Right cardiac atrium (tissue), 5 donors: ENCODE measurements around the gene FKBP15. TPM values are rescaled to one million over a fixed set of nuclear protein-coding genes. Genes with fewer than 3 reads are reported as not detected.

Source experiments
- ATAC-seq, 2 donors: fragments of 200-7000 bp; cut with Tn5 transposase; one replicate each; pipeline versions ENCODE4 v1.8.0 to v1.9.1; 2020; ENCODE audit warnings: moderate library complexity in 2 of 2, mild to moderate bottlenecking in 1 of 2
- DNase-seq, 3 donors: peaks; one replicate each; pipeline ENCODE4 v3.0.0-alpha.2; 2020
- H3K27ac ChIP-seq: one replicate; pipeline ENCODE4 v1.5.1; 2013; ENCODE audit warnings: mild to moderate bottlenecking, low read length, control low read depth, moderate library complexity
- H3K27me3 ChIP-seq: one replicate; pipeline ENCODE4 v1.6.1; 2013; ENCODE audit not compliant: control insufficient read depth, insufficient read depth
- H3K4me1 ChIP-seq: one replicate; pipeline ENCODE4 v1.6.1; 2013; ENCODE audit warnings: low read length; ENCODE audit not compliant: control insufficient read depth, insufficient read depth
- H3K4me3 ChIP-seq: one replicate; pipeline ENCODE4 v1.5.1; 2013; ENCODE audit warnings: low read length, control low read depth
- H3K9me3 ChIP-seq: one replicate; pipeline ENCODE4 v1.6.1; 2013; ENCODE audit warnings: low read length; ENCODE audit not compliant: control insufficient read depth
- WGBS: extraction: QIAGEN DNeasy Blood & Tissue Kit; methylation state at CpG from one replicate; pipeline ENCODE4 v1.1.7; 2013; 5-methylcytosine and 5-hydroxymethylcytosine counted together
- intact Hi-C, 4 donors: fragments of 100-400 bp; cut with DNase I; formaldehyde crosslinking; loops; one replicate each; pipeline versions ENCODE4 v1.11.0 to v1.14.0; 2022 to 2023
- polyA plus RNA-seq: library from polyadenylated mRNA; stranded (reverse); fragments of 200-250 nt; gene quantifications from one replicate; pipeline ENCODE4 v1.2.3, GENCODE V29; 2013
- total RNA-seq, 4 donors: library from RNA; stranded (reverse); fragmentation: NEBNext Ultra II Directional; extraction: Animal tissue kit (Norgen Biotek cat#: 25700); gene quantifications; one replicate each; pipeline ENCODE4 v1.2.1, GENCODE V29; 2021
- donor health status: healthy with polysubstance abuse.
- donor health status: DM: no; HTN: yes; CAD: no.
- donor health status: DM: no; HTN: no; CAD: no.
- donor health status: DM: no; HTN: yes; CAD: no; lungs with severe emphysema.
- donor health status: DM: yes; HTN: yes; CAD: no.

The FKBP15 gene
- total and polyA plus RNA-seq, 5 donors, result 11.0 to 21.2 (median 19.9) TPM

DNA sequence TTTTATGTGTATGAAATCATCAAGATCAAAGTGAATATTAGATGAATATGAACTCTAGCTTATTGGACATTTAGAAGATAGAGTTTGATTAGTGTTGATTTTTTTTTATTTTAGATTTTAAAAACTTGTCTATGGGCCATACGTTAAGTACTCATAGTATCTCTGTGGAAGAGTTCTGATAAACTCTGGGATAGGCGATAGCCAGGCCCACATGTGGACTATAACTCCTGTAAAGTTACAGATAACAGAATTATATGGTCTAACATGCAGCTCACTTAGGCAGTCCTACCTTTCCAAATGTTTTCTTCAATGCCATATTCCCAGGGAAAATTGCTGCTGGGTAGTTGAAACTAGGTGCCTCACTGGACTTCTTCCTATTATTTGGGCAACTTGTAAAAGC, 10.6 kb upstream of the FKBP15 start:
- no peaks in the 10 kb centered on the region for H3K4me1 ChIP-seq
- H3K4me3 ChIP-seq, result no peak overlapping the region
- no peak for DNase-seq
- ATAC-seq, result no peak
- intact Hi-C loops, result no loop called here
- H3K9me3 ChIP-seq, result no peaks in the 10 kb centered on the region
- 95% methylated on average over 2 of the region's 2 CpGs for WGBS
- no peaks in the 10 kb centered on the region for H3K27me3 ChIP-seq
- H3K27ac ChIP-seq, result no peak overlapping the region

DNA sequence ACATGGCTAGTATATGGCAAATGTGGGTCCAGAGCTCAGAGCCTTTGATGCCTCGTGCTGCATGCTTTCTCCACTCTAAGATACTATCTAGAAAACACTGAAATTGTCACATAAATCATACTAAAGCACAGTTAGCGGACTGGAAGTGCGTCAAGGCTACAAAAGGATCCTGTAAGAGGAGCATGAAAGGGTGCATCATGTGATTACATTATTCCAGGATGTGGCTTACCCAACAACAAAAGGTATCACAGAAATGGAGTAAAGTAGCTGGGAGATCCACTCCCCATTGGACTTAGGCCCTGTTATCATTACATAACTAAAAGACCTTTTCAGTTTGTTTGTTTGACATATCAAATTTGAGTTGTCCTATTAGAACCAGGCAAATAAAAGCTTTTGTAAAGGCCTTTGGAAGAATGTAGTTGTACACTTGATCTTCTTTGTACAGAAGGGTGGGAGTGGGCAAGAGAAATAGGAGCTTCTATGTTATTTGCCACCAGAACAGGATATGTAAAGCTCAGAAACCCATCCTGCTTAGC, 7.1 kb upstream of the FKBP15 start:
- H3K9me3 ChIP-seq, result no peaks in the 10 kb centered on the region
- H3K27ac ChIP-seq, result no peak overlapping the region
- DNase-seq (no peak), ATAC-seq (no peak)
- H3K4me1 ChIP-seq, result no peaks in the 10 kb centered on the region
- 87% methylated on average over 3 of the region's 3 CpGs for WGBS
- no peak overlapping the region for H3K4me3 ChIP-seq
- intact Hi-C loops, result no loop called here
- H3K27me3 ChIP-seq, result no peaks in the 10 kb centered on the region

DNA sequence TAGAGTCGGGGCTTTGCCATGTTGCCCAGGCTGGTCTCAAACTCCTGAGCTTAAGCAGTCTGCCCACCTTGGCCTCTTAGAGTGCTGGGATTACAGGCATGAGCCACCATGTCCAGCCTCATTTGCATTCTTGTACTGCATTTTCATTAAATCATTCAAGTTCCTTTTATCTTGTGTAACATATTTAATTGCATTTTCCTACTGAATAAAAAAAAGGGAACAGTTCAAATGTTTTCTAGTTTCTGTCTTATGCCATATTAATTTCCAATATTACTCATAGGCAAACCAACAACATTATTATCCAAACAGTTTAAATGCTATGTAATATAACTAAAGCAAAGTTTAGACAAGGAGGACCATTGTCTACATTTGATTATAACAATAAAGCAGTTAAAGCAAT, 6.4 kb upstream of the FKBP15 start:
- Histone ChIP-seq H3K27ac (no peak overlapping the region), H3K4me3 (no peak overlapping the region), H3K27me3 (no peaks in the 10 kb centered on the region), H3K4me1 (no peaks in the 10 kb centered on the region), H3K9me3 (no peaks in the 10 kb centered on the region)
- intact Hi-C loops, result no loop called here
- ATAC-seq (no peak), DNase-seq (no peak)
- WGBS, result 90% methylated on average over 1 of the region's 1 CpG

DNA sequence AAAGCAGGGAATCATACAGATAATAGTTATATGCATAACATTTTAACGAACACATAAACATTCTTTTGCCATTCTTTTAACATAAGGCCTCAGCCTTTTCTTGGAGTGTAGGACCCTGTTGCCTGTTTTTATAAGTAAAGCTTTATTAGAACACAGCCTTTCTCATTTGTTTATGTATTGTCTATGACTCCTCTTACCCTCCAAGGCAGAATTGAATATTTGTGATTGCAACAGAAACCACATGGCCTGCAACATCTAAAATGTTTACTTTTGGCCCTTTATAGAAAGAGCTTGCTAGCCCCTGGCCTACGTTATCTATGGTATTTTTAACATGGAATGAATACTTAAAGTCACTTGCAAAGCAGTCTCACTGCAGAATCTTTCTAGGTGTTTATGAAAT, 2.9 kb upstream of the FKBP15 start:
- DNase-seq, result no peak
- intact Hi-C loops, result no loop called here
- no peaks in the 10 kb centered on the region for H3K27me3 ChIP-seq
- no peak overlapping the region for H3K4me3 ChIP-seq
- no peak overlapping the region for H3K27ac ChIP-seq
- no peaks in the 10 kb centered on the region for H3K9me3 ChIP-seq
- ATAC-seq, result no peak
- WGBS, result 79% methylated on average over 2 of the region's 2 CpGs
- peaks cover 2% of the 10 kb centered on the region for H3K4me1 ChIP-seq

DNA sequence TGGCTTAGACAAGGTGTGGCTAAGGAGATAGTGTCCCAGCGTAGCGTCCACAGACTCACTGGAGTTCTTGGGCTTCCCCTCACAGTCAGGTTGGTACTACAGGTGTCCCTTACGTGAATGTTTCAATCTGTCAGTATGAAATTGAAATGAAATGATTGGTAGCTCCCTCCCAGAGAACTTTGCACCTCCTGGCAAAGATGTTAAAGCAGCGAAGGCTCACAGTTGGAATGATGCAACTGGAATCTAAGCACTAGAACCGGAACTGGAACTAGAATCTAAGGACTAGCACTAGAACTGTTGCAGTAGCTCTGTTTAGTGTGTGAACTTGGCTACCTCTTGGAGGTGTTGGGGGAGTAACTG, 1.4 kb upstream of the FKBP15 start:
- ATAC-seq (no peak), DNase-seq (no peak)
- Histone ChIP-seq H3K4me3 (peak overlapping the region; percentile 80), H3K27ac (no peak overlapping the region), H3K4me1 (peaks cover 2% of the 10 kb centered on the region), H3K27me3 (no peaks in the 10 kb centered on the region), H3K9me3 (no peaks in the 10 kb centered on the region)
- WGBS, result 42% methylated on average over 5 of the region's 5 CpGs
- intact Hi-C loops, result no loop called here

DNA sequence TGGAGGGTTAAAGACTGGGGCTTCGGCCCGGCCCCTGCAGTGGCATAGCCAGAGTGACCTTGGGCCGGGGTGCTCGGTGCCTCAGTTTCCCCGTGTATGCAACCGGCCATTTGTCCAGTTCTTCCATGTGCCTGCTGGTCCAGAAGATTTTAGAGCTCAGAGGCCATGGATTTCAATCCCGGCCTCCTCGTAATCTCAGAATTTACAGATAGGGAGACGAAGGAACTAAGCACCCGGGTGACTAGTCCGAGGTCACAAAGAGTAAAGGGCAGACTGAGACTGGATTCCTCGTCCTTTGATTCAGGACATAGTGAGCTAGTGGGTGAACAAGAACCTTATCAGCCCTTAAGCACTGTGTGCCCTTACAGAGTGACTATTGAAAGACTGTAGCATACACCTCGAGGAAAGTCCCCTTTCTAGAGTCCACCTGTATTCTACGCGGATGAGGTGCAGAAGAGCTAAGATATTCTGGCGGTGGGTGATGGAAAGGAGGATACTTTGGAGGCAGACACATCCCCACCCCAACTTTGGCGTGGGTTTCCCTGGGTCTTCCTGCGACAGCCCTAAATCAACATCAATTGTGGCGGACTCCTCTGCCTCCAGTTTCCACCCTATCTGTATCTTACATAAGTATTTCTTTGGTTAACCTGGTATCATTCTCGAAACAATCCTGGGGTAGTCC, 864 bp upstream of the FKBP15 start:
- intact Hi-C loops, result no loop called here
- ATAC-seq (peak; percentile 7 to 18), DNase-seq (peak in 1 of 3 donors; percentile 38)
- Histone ChIP-seq H3K9me3 (no peaks in the 10 kb centered on the region), H3K4me3 (peak overlapping the region; percentile 80), H3K4me1 (peaks cover 2% of the 10 kb centered on the region), H3K27me3 (no peaks in the 10 kb centered on the region), H3K27ac (peak overlapping the region; percentile 82)
- WGBS, result 8% methylated on average over 20 of the region's 20 CpGs

DNA sequence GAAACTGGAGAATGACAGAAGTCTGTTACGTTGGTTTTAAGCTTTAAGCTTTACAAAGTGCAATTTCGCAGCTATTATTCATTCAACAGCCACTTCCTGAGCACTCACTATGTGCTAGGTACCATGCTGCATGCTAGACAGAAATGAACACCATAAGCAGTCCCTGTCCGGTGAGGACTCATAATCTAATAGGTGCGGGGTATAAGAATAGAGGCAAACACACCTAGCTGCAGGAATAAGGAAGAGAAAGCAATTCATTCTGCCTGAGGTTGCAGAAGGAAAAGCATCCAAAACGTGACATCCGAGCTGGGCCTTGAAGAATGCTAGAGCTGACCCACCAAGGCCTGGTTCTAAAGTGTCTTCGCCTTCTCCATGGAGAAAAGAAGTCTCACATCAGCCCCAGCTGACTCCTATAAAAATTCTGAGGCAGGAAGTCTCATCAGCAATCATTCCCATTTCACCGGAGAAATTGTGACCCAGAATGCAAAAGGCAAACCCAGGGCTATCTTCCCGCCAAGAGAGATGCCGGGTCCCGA, 542 bp downstream of the FKBP15 start:
- H3K4me3 ChIP-seq, result peak overlapping the region; percentile 98
- intact Hi-C loops, result no loop called here
- H3K9me3 ChIP-seq, result no peaks in the 10 kb centered on the region
- 8% methylated on average over 11 of the region's 11 CpGs for WGBS
- peak overlapping the region; percentile 94 for H3K27ac ChIP-seq
- DNase-seq (no peak), ATAC-seq (no peak)
- H3K4me1 ChIP-seq, result peaks cover 2% of the 10 kb centered on the region
- H3K27me3 ChIP-seq, result no peaks in the 10 kb centered on the region

DNA sequence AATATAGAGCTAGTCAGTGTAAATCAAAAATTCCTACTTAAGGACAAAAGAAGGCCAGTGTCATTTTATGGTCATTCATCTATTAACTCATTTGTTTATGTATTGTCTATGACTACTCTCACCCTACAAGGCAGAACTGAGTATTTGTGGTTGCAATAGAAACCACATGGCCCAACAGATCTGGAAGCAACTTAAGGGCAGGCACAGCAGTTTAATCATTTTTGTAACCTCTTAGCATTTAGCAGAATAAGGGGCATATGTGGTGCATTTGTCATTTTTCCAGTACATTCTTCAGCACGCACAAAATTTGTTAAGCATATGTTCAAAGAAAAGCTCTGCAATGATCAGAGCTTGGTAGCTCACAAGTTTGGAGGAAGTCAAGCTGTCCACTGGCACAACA, 1.1 kb downstream of the FKBP15 start:
- H3K4me1 ChIP-seq, result peaks cover 2% of the 10 kb centered on the region
- no peak for ATAC-seq
- intact Hi-C loops, result no loop called here
- H3K27me3 ChIP-seq, result no peaks in the 10 kb centered on the region
- H3K4me3 ChIP-seq, result peak overlapping the region; percentile 98
- H3K27ac ChIP-seq, result no peak overlapping the region
- 32% methylated on average over 1 of the region's 1 CpG for WGBS
- no peak for DNase-seq
- H3K9me3 ChIP-seq, result no peaks in the 10 kb centered on the region

DNA sequence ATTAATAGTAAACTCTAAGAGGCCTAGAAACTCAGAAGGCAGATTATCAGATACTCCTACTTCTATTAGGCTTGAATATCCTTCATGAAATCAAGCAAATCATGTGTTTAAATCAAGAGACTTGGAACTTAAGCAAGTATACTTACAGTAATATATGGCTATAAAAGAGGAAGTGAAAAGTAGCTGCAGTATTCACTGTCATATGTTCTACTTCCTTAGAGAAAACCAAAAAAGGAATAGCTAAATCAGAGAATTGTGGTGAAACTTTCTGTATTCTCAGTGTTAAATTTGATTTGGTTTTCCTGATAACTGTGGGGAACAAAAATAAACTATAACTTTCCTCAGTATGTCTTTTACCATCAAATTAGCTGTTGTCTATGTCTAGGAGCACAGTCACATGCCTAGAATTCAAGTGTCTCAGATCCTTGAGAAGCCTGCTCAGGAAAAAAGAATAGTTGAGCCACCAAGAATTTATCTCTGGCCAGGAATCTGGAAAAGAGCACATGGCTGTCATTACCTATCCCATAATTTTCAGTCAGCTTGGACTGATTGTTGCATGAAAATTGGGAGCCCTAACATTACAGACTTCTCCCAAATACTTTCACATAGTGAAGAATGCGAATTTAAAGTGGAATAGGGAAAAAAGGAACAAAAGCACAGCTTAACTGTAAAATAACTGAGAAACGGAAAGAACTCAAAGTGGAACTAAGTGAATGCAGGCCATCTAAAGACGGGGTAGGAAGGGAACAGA, 1.7 kb downstream of the FKBP15 start:
- Histone ChIP-seq H3K4me1 (peaks cover 2% of the 10 kb centered on the region), H3K27ac (no peak overlapping the region), H3K27me3 (no peaks in the 10 kb centered on the region), H3K9me3 (no peaks in the 10 kb centered on the region), H3K4me3 (peak overlapping the region; percentile 7)
- WGBS, result 68% methylated on average over 3 of the region's 3 CpGs
- intact Hi-C loops, result no loop called here
- ATAC-seq (no peak), DNase-seq (no peak)

DNA sequence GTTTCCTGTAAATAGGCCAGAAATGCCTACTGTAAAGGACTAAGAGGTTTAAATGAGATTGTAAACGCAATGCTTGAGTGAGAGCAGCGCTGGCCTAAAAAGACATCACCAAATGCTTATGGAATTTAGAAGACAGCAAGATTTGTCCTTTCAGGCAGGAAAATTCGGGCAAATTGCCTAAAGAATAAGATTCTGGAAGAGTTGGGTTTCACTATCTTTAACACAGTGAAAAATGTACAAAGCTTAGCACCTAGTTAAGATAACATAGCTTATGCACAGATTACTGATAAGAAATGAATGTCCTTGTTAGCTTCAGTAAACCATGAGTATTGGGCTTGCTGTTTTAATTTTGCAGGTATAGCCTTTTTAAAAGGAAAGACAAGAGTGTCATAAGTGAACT, 4.7 kb downstream of the FKBP15 start:
- intact Hi-C loops, result no loop called here
- no peaks in the 10 kb centered on the region for H3K9me3 ChIP-seq
- H3K4me3 ChIP-seq, result no peak overlapping the region
- no peak overlapping the region for H3K27ac ChIP-seq
- WGBS, result 77% methylated on average over 3 of the region's 3 CpGs
- no peak for DNase-seq
- H3K4me1 ChIP-seq, result no peaks in the 10 kb centered on the region
- no peak for ATAC-seq
- no peaks in the 10 kb centered on the region for H3K27me3 ChIP-seq

DNA sequence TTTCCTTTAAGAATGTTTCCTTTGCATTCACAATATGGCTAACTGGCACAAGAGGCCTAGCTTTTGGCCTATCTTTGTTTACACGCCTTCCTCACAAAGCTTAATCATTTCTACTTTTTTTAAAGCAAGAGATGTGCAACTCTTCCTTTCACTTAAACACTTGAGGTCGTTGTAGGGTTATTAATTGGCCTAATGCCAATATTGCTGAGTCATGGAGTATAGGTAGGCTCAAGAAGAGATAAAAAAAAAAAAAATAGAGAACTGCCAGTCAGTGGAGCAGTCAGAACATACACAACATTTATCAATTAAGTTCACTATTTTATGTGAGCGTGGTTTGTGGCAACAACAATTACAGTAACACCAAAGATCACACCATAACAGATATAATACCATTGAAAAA, 5.9 kb downstream of the FKBP15 start:
- DNase-seq (no peak), ATAC-seq (no peak)
- H3K27ac ChIP-seq, result no peak overlapping the region
- no peaks in the 10 kb centered on the region for H3K9me3 ChIP-seq
- H3K4me1 ChIP-seq, result no peaks in the 10 kb centered on the region
- intact Hi-C loops, result no loop called here
- no peaks in the 10 kb centered on the region for H3K27me3 ChIP-seq
- H3K4me3 ChIP-seq, result no peak overlapping the region
- WGBS, result 70% methylated on average over 3 of the region's 3 CpGs
